Measurements from ENCODE around the gene RASGRF1.
A peak's percentile ranks its signal among the peaks of the same experiment; 100 is the strongest.
"Not testable (repeated sequence)": the region's sequence is repeated elsewhere in the genome, so short reads cannot be mapped to it uniquely, and the experiment has no call there.

Gene RASGRF1, protein sequence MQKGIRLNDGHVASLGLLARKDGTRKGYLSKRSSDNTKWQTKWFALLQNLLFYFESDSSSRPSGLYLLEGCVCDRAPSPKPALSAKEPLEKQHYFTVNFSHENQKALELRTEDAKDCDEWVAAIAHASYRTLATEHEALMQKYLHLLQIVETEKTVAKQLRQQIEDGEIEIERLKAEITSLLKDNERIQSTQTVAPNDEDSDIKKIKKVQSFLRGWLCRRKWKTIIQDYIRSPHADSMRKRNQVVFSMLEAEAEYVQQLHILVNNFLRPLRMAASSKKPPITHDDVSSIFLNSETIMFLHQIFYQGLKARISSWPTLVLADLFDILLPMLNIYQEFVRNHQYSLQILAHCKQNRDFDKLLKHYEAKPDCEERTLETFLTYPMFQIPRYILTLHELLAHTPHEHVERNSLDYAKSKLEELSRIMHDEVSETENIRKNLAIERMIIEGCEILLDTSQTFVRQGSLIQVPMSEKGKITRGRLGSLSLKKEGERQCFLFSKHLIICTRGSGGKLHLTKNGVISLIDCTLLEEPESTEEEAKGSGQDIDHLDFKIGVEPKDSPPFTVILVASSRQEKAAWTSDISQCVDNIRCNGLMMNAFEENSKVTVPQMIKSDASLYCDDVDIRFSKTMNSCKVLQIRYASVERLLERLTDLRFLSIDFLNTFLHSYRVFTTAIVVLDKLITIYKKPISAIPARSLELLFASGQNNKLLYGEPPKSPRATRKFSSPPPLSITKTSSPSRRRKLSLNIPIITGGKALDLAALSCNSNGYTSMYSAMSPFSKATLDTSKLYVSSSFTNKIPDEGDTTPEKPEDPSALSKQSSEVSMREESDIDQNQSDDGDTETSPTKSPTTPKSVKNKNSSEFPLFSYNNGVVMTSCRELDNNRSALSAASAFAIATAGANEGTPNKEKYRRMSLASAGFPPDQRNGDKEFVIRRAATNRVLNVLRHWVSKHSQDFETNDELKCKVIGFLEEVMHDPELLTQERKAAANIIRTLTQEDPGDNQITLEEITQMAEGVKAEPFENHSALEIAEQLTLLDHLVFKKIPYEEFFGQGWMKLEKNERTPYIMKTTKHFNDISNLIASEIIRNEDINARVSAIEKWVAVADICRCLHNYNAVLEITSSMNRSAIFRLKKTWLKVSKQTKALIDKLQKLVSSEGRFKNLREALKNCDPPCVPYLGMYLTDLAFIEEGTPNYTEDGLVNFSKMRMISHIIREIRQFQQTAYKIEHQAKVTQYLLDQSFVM (N-terminal part only)

GRCh38 chr15:79090487-79091203, at the start of gene RASGRF1:
Gene RASGRF1, minus strand, starts transcription at chr15:79090780. Its CDS starts 282 bp downstream, at chr15:79090498.
- DNase-seq (ENCODE audit: low spot score), result no peak

- DNase-seq (ENCODE audit: low spot score), result no peak
Observed at GRCh38 chr15:79136434-79137046, 46.0 kb upstream of the RASGRF1 start.

DNA sequence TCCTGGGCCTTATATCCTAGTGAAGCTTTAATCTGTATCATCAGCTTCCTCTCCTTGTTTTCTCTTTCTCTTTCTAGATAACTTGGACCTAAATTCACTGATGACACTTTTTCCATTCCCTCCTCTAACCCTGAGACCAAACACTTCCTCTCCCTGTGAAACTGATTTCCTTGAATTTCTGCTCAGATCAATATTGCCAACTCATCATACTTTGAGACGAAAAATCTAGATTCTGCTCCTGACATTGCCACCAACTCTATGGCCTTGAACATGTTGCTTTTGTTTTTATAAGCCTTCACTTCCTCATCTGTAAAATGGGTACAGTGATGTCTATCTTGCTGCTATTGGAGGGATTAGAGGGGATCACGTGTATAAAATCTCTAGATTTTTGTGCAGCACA, 42.7 kb upstream of the RASGRF1 start:
- DNase-seq (ENCODE audit: low spot score), result no peak

GRCh38 chr15:79132770-79133169, 42.2 kb upstream of the RASGRF1 start:
- DNase-seq (ENCODE audit: low spot score), result no peak

- DNase-seq (ENCODE audit: low spot score), result no peak
Observed at GRCh38 chr15:79132361-79132760, 41.8 kb upstream of the RASGRF1 start.

DNA sequence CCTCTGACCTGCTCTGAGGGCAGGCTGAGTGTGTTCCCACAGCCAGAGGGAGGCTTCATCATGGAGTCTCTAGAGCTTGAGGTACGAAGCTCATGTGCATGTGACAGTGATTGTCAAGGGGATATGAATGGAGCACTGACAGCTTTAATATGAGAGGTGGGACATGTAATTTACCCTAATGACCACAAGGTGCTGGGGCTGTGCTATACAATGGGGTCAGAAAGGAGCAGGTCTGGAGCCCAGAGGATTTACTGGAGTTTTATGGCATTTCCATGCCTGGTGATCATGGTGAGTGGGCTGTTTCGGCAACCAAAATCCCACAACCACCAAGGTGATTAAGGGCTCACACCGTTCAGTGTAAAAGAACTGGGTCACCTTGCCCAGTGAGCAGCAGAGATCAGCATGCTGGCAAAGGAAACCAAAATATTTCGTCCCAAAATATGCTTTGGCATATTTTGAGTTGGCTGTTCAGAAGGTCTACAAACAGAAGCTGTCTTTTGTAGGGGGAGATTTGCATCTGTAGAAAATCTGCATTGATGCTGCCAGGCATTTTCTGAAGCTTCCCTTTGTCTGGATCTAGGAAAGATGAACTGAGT, 40.1 kb upstream of the RASGRF1 start:
- DNase-seq (ENCODE audit: low spot score), result no peak

GRCh38 chr15:79129235-79129634, 38.7 kb upstream of the RASGRF1 start:
- no peak for DNase-seq (ENCODE audit: low spot score)

DNA sequence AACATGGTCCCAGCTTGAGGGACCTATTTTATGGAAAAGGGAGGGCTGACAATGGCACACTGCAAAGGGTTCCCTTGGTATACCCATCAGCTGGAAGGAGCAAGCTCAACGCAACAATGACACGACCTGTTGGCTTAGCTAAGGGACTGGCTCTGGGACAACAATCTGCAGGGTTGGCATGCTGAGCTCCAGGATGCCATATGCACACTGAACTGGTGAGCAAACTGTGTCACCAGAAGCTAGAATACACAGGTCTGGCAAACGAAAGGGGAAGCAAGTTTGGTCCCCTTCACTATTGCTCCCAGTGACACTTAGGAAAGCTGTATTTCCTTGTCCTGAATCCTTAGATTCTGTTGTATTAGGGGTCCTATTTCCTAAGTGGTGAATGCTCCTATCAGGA, 38.0 kb upstream of the RASGRF1 start:
- no peak for DNase-seq (ENCODE audit: low spot score)

DNA sequence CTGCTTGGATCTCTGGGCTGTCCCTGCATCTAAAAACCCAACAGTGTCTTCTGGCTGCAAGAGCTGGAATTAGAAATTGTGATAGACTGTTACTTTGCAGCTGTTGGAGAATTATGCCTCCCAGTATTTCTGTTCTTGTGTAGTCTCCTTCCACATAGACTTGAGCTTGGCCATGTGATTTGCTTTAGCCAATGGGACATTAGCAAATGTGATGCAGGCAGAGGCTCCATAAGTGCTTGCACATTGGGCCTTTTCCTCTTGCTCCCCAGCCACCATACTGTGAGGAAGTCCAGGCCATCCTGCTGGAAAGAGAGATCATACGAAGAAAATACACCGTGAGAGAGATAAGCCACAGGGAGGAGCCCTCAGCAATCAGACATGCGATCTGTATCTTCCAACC, 33.8 kb upstream of the RASGRF1 start:
- DNase-seq (ENCODE audit: low spot score), result no peak

DNA sequence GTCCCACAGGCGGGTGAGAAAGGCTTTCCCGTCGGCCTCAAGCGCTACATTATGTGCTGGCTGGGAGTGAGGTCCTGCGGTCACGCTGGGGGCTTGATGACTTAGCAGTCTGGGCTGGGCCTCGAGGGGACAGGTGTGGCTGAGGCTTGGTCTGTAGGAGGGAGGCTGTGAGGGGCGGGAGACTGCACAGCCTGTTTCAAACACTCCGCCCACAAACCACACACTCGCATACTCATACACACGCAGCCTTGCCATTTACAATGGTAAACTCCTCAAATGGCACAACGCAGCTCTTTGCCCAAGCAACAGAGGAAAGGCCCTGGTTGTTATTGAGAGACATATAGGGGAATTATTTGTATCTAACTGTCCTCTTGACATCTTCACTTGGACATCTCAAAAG, 32.4 kb upstream of the RASGRF1 start:
- no peak for DNase-seq (ENCODE audit: low spot score)

DNA sequence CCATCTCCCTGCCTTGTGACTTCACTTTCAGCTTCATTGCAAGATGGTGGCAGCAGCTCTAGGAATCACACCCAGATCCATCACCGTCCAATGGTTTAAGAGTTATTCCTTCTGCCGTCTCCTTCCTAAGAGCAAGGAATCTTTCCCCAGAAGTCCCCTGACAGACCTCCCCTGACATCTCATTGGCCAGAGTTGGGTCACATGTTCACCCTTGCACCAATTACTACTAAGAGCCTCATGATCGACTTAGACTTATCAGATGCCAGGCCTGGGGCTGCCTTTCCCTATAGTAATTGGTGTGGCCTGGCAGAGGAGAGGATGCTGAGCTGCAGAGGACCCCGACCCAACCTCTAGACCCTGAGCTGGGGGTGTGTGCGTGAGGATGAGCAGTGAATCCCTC, 31.8 kb upstream of the RASGRF1 start:
- DNase-seq (ENCODE audit: low spot score), result no peak

DNA sequence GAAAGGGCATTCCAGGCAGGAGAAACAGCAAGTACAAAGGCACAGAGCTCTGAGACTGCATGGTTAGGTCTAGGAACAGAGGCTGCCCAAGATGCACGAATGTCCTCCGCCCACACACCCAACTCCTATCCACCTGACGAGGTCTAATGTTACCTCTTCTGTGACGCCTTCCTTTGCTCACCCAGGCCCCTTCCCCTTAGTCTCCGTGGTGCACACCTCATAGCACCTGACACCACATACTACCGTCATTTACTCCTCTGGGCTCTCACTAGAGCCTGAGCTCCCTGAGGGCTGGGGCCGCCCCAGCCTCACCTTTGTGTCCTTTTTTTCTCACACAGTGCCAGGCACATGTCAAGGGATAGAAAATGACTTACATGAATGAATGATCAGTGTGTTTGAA, 31.0 kb upstream of the RASGRF1 start:
- DNase-seq (ENCODE audit: low spot score), result no peak

GRCh38 chr15:79117442-79118204, 27.0 kb upstream of the RASGRF1 start:
- DNase-seq (ENCODE audit: low spot score), result no peak

GRCh38 chr15:79116771-79117170, 26.2 kb upstream of the RASGRF1 start:
- DNase-seq (ENCODE audit: low spot score), result no peak

- peak; percentile 27 for DNase-seq (ENCODE audit: low spot score)
Observed at GRCh38 chr15:79115986-79116665, 25.5 kb upstream of the RASGRF1 start.

DNA sequence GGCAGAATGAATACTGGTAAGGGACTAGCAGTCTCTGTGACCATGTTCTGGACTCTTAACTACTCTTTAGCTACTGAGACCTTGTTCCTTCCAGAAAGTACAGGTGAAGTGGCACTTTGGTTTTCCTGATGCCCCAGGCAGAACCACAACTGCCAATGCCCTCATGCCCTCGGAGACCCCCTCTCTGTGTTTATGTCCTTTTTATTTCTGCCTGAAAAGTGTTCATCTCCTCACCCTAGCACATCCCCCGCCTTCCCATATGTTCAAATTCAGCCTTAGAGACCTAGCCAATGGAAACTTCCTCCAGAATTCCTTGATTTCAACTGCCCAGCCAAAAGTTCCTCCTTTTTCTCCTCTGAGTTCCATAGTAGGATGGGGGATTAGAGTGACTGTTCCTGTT, 23.3 kb upstream of the RASGRF1 start:
- DNase-seq (ENCODE audit: low spot score), result no peak

DNA sequence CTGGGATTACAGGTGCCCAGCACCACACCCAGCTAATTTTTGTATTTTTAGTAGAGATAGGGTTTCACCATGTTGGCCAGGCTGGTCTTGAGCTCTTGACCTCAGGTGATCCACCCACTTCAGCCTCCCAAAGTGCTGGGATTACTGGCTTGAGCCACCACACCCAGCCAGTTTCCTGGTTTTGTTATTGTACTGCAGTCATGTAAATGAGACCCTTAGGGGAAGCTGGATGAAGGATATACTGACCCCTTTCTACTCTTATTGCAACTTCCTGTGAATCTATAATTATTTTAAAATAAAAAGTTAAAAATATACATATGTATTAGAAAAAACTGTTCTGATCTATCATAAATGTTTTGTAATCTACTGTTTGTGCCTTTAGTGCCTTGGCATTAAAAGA, 20.8 kb upstream of the RASGRF1 start:
- DNase-seq (ENCODE audit: low spot score), result not testable (repeated sequence)

DNA sequence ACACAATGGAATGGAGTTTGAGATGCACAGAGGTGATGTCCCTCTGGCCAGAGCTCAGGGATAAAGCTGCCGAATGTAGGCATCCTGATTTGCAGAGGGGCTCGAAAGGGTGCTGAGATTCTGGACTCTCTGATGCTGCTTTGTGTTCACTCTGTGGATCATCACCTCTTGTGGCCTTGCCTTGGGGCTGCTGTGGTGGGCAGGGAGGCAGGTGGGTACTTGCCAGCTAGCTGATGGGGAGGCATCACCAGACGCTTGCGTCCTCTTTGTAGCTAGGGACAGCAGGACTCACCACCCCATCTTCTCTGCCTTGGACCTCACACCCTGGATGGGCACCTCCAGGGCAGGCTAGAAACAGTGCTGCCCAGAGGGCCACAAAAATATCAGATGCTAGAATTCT, 14.6 kb upstream of the RASGRF1 start:
- no peak for DNase-seq (ENCODE audit: low spot score)

- no peak for DNase-seq (ENCODE audit: low spot score)
Observed at GRCh38 chr15:79102595-79102994, 12.0 kb upstream of the RASGRF1 start.
